ENCODE data around the gene DNAH11. TPM values are rescaled to one million over a fixed set of nuclear protein-coding genes. Genes with fewer than 3 reads are reported as not detected.

The DNAH11 gene
- total and polyA plus RNA-seq, 2 of the 8 experiments (the other 6 are each of a cell fraction or from before 2014, with no cell fraction given), result 1.8 to 4.9 TPM

DNA sequence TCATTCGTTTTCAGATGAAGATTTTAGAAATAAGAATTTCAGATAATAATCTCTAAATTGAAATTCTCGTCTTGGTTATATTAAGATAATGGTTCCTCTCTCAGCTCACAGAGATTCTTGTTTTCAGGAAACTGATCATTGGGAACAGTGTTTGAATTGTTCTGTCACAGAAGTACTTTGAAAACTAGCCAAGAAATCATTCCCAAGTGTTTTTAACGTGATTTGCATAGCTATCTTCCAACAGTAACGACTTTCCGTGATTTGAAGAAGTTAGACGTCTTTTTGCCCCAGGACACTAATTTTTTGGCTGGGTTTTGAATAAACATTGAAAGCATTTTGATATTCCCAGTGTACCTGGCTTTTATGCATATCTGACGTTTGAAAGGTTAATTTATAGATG lies 286.9 kb downstream of the DNAH11 start:
- H3K9me3 ChIP-seq (ENCODE audit: insufficient read depth in 2 of 2, low read depth in 1 of 2, low read length in 1 of 2), result no peaks in the 10 kb centered on the region
- no peaks in the 10 kb centered on the region for H3K23me2 ChIP-seq (ENCODE audit: low read depth, low read length)
- DNase-seq (ENCODE audit: low read depth in 1 of 2, low spot score in 2 of 2), result no peak
- H2BK5ac ChIP-seq (ENCODE audit: low read depth, low read length), result no peak overlapping the region
- no peaks in the 10 kb centered on the region for H3K79me2 ChIP-seq (ENCODE audit: control insufficient read depth in 1 of 2, insufficient read depth in 2 of 2, low read length in 2 of 2)
- no peaks in the 10 kb centered on the region for H3K36me3 ChIP-seq (ENCODE audit: control insufficient read depth in 2 of 4, insufficient read depth in 4 of 4, low read length in 3 of 4)
- no peak overlapping the region for H3K18ac ChIP-seq (ENCODE audit: extremely low read depth, low read length)
- H3K4ac ChIP-seq (replicated peaks; ENCODE audit: insufficient read length, low read depth, low read length), result no peak overlapping the region
- H2AK5ac ChIP-seq (ENCODE audit: low read depth, low read length), result no peak overlapping the region
- no peak overlapping the region for H3K56ac ChIP-seq (replicated peaks; ENCODE audit: insufficient read length, low read depth, low read length)
- H3K27me3 ChIP-seq (replicated peaks in 1 of 4; ENCODE audit: control insufficient read depth in 3 of 4, extremely low read depth in 1 of 4, insufficient read depth in 3 of 4, low read length in 3 of 4), result no peaks in the 10 kb centered on the region
- CTCF ChIA-PET (ENCODE audit: partially characterized antibody), result interaction anchor here (1.3 to 1.4 kb wide), 4 partner anchors 12 to 139 kb away, joined by 3 to 7 read pairs (median 4); no protein-coding TSS in a partner anchor
- TF ChIP-seq SIRT6 (IDR thresholded peaks at IDR 0.05; ENCODE audit: low read length) (no peak), POLR2A (IDR thresholded peaks at IDR 0.05; ENCODE audit: control extremely low read depth in 1 of 2, low read depth in 2 of 2, low read length in 2 of 2) (no peak), HDAC2 (IDR thresholded peaks at IDR 0.05; ENCODE audit: borderline replicate concordance in 1 of 2, low read depth in 2 of 2, low read length in 2 of 2) (no peak), CTCF (IDR thresholded peaks at IDR 0.05; ENCODE audit: control extremely low read depth in 1 of 3, insufficient read depth in 1 of 3, low read depth in 1 of 3, low read length in 3 of 3) (no peak), PHF8 (conservative IDR thresholded peaks at IDR 0.05; ENCODE audit: low read depth, low read length) (no peak), TBP (IDR thresholded peaks at IDR 0.05; ENCODE audit: low read depth, low read length) (no peak), HDAC6 (IDR thresholded peaks at IDR 0.05; ENCODE audit: low read depth, low read length) (no peak), GTF2F1 (IDR thresholded peaks at IDR 0.05; ENCODE audit: borderline replicate concordance, low read depth, low read length) (no peak)
- no peak overlapping the region for H3K23ac ChIP-seq (ENCODE audit: insufficient read length)
- no peaks in the 10 kb centered on the region for H3K4me1 ChIP-seq (replicated peaks in 1 of 4; ENCODE audit: control insufficient read depth in 3 of 4, insufficient read depth in 4 of 4, low read length in 3 of 4)
- no peak overlapping the region for H4K5ac ChIP-seq (ENCODE audit: insufficient read length, low read depth, low read length)
- H2BK12ac ChIP-seq (ENCODE audit: low read depth, low read length), result no peak overlapping the region
- no peak overlapping the region for H2AFZ ChIP-seq (ENCODE audit: low read length)
- H2BK15ac ChIP-seq (ENCODE audit: low read length), result no peak overlapping the region
- H4K20me1 ChIP-seq (replicated peaks in 1 of 2; ENCODE audit: control insufficient read depth in 1 of 2, insufficient read depth in 2 of 2, low read length in 2 of 2), result no peaks in the 10 kb centered on the region
- H2BK20ac ChIP-seq (ENCODE audit: low read length), result no peak overlapping the region
- H4K91ac ChIP-seq (replicated peaks; ENCODE audit: insufficient read length, low read length), result no peak overlapping the region
- no peak overlapping the region for H4K8ac ChIP-seq (ENCODE audit: extremely low read depth, insufficient read depth, low read length)
- H3K79me1 ChIP-seq (ENCODE audit: low read depth, low read length), result no peaks in the 10 kb centered on the region
- H3K4me2 ChIP-seq (ENCODE audit: insufficient read depth in 1 of 2, low read depth in 2 of 2, low read length in 2 of 2), result no peak overlapping the region
- no peak overlapping the region for H2BK120ac ChIP-seq (replicated peaks; ENCODE audit: low read depth, low read length)
- no peak overlapping the region for H3K27ac ChIP-seq (ENCODE audit: low read depth, low read length)
- no peak overlapping the region for H3K14ac ChIP-seq (ENCODE audit: insufficient read length)
- no peak for FAIRE-seq
- POLR2A ChIA-PET (ENCODE audit: partially characterized antibody), result no interaction called here
- no peak overlapping the region for H3K4me3 ChIP-seq (ENCODE audit: extremely low read depth in 1 of 4, insufficient read depth in 2 of 4, low read depth in 3 of 4, low read length in 4 of 4)
- no peak overlapping the region for H3K9ac ChIP-seq (replicated peaks in 1 of 4; ENCODE audit: extremely low read depth in 1 of 4, low read depth in 3 of 4, low read length in 3 of 4)
- 90% methylated on average over 7 of the region's 7 CpGs; no CpG with 5 or more reads in 1 of the 2 experiments for WGBS, 2 experiments (ENCODE audit: extremely low coverage in 1 of 2, insufficient coverage in 1 of 2, insufficient read length in 1 of 2, insufficient replicate concordance in 2 of 2, low coverage in 1 of 2, low lambda C conversion rate in 2 of 2, missing lambda C conversion rate in 1 of 2)
